ENCODE results near the gene CDH10.

The CDH10 gene

DNA sequence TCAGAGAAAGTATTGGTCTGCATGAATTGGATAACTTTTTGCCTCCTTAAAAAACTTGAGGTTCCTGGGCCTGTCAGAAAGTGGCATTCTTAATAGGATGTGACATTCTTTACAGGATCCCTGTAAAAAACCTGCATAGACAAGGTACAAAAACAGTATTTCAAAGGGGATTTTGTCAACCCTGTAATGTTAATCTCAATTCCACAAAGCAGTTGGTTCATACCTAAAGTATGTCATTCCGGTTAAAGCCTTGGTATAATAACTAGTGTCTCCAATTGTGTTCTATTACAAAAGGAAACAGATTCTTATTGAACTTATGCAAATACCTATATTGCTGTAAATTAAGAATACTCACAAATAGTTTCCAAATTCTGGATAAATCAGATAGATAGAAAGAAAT, 169.7 kb downstream of the CDH10 start:
- no peak for DNase-seq

DNA sequence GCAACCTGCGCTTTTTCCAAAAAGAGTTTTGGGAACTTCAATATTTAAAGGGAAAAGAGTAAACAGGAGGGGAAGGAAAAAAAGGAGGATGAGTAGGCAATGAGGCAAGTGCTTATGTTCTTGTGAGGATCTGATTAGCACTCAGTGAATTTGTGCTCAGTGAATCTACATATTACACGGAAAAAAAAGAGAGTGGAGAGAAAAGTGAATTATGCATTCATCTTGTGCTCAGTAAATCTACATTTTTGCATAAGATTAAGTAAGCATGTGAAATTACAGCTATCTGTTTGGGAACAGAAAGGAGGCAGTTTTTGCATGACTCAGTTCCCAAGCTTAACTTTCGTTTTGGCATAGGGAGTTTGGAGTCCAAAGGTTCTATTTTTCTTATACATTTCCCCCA, 170.1 kb downstream of the CDH10 start:
- no peak for DNase-seq

- no peak for DNase-seq
Measured at GRCh38 chr5:24472518-24472917, 172.3 kb downstream of the CDH10 start.

DNA sequence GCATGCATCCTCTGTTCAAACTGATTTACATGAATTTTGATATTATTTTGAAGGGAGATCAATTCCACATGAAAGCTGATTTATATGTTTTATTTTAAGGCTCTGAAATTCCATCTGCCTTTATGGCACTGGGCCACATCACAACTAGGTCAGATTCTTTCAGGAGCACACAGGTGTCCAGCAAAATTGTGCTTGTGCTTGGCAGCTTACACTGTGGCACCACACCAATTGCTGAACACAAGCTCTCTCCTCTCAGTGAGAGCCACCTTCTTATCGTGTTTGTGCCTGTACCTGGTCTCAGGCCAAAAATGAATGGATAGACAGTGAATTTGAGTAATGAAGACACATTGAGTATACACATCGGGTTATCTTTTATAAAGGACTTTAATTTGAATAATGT, 200.4 kb downstream of the CDH10 start:
- DNase-seq, result no peak

DNA sequence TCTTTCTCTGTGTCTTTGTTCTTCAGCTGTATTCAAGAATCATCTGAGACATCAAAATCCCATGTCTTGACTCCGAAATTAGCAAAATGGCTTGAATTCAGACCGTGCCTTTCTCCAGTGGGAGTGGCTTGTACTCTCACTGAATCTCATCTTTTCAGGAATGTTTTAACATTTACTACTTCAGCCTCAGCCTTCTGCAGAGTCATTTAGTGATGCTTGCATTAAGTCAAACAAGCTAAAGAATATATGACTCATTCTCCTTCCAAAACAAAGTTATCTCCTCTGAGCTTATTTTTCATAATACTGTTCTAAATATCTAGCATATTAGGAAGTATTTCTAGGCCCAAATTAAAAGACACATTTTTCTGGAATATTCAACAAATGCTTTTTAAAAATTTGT, 205.3 kb downstream of the CDH10 start:
- DNase-seq, result no peak
